CD4-positive, CD25-positive, alpha-beta regulatory T cell (primary cell): Measurements from ENCODE around the gene EPN2. TPM values are rescaled to one million over a fixed set of nuclear protein-coding genes. Genes with fewer than 3 reads are reported as not detected.

Experiments
- ATAC-seq, 2 donors: fragments of 150-1000 bp; cut with Tn5 transposase; one replicate each; pipeline ENCODE4 v1.10.0; 2021; ENCODE audit warnings: low read depth in 2 of 2, moderate number of reproducible peaks in 2 of 2, moderate library complexity in 1 of 2
- DNase-seq, 3 donors: peaks; one replicate each; pipeline versions ENCODE4 v3.0.0 to v3.0.0-alpha.2; 2012 to 2022; ENCODE audit warnings: mixed read lengths in 1 of 3
- H3K27ac ChIP-seq: one replicate; pipeline ENCODE4 v1.7.0; 2013; ENCODE audit warnings: mild to moderate bottlenecking, low read length; ENCODE audit not compliant: insufficient read depth, poor library complexity, severe bottlenecking
- H3K27me3 ChIP-seq: one replicate; pipeline ENCODE4 v1.7.0; 2013; ENCODE audit warnings: low read length; ENCODE audit not compliant: control insufficient read depth, insufficient read depth
- H3K36me3 ChIP-seq: one replicate; pipeline ENCODE4 v1.7.0; 2013; ENCODE audit warnings: mild to moderate bottlenecking, low read length, moderate library complexity; ENCODE audit not compliant: control insufficient read depth, insufficient read depth
- H3K4me1 ChIP-seq: 2 replicates; pipeline ENCODE4 v1.7.0; 2013; ENCODE audit warnings: mild to moderate bottlenecking, low read length; ENCODE audit not compliant: insufficient read depth, control insufficient read depth, poor library complexity, severe bottlenecking
- H3K4me3 ChIP-seq: one replicate; pipeline ENCODE4 v1.7.0; 2013; ENCODE audit warnings: low read depth, mild to moderate bottlenecking, low read length, moderate library complexity
- H3K9me3 ChIP-seq, 2 experiments: 1 replicate in 1 of 2; 2 replicates in 1 of 2; pipeline ENCODE4 v1.7.0; 2013; ENCODE audit warnings: low read length in 2 of 2, mild to moderate bottlenecking in 1 of 2, moderate library complexity in 1 of 2; ENCODE audit not compliant: control insufficient read depth in 2 of 2
- H3K27ac Mint-ChIP-seq, 3 donors: one replicate each; pipeline ENCODE4 v1.8.0; 2020 to 2022; ENCODE audit warnings: mild to moderate bottlenecking in 3 of 3, mixed read lengths in 3 of 3, moderate library complexity in 2 of 3
- H3K27me3 Mint-ChIP-seq: one replicate; pipeline ENCODE4 v1.8.0; 2022; ENCODE audit warnings: mild to moderate bottlenecking, mixed read lengths
- H3K36me3 Mint-ChIP-seq: one replicate; pipeline ENCODE4 v1.8.0; 2020; ENCODE audit warnings: mixed read lengths
- H3K4me1 Mint-ChIP-seq, 4 donors: one replicate each; pipeline ENCODE4 v1.8.0; 2020 to 2022; ENCODE audit warnings: mixed read lengths in 4 of 4, mild to moderate bottlenecking in 1 of 4
- H3K4me3 Mint-ChIP-seq, 4 donors: one replicate each; pipeline ENCODE4 v1.8.0; 2020 to 2022; ENCODE audit warnings: mild to moderate bottlenecking in 4 of 4, mixed read lengths in 4 of 4, moderate library complexity in 3 of 4
- H3K9me3 Mint-ChIP-seq, 7 donors: one replicate each; pipeline ENCODE4 v1.8.0; 2020 to 2022; ENCODE audit warnings: mixed read lengths in 7 of 7, mild to moderate bottlenecking in 3 of 7, moderate library complexity in 2 of 7
- polyA plus RNA-seq, 4 donors: library from polyadenylated mRNA; unstranded; fragments of 300-500 nt; fragmentation: Illumina TruSeq; gene quantifications; one replicate each; pipeline ENCODE4 v1.2.3, GENCODE V29; 2021
- total RNA-seq: library from RNA; stranded (reverse); gene quantifications from one replicate; pipeline ENCODE4 v1.2.3, GENCODE V29; 2022

Gene EPN2
- total and polyA plus RNA-seq, 5 donors from 2014 or later = 7.1 to 14.9 (median 8.1) TPM

DNA sequence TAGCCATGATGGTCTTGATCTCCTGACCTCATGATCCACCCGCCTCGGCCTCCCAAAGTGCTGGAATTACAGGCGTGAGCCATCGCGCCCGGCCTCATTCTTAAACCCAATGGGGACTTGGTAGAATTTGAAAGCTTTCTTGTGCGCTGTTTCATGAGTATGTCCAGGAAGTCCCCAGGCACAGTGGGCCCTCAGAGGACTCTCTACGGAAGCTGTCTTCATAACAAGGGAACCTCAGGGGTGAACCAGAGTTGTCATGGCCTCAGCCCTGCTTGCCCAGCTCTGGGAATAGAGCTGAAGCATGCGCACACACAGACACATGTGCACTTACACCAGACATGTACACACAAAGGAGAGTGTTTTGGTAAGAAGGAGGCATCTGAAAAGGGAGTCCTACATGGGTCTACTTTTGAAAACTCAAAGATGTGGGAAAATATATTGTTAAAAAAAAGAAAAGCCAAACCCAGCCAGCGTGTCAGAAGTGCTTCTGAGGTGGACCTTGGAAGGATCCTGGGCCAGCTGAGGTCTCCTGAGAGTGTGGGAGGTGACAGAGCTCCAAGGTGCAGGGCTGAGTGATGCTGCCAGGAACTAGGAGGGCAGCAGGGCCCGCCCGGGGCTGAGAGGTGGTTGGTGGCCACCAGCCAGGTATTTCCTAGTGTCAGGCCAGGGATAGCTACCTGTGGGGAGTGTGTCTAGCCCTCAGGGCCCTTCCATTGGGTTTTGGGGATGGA lies 54.6 kb downstream of the EPN2 start:
- no peaks in the 10 kb centered on the region for H3K9me3 ChIP-seq
- Mint-ChIP-seq H3K36me3 (peaks cover 20% of the 10 kb centered on the region), H3K9me3 (no peaks in the 10 kb centered on the region), H3K27me3 (peaks cover 4% of the 10 kb centered on the region), H3K27ac (no peak overlapping the region), H3K4me1 (peaks cover 0 to 7% (median 0%) of the 10 kb centered on the region in 4 donors), H3K4me3 (no peak overlapping the region)
- ATAC-seq (no peak), DNase-seq (no peak)
- H3K27me3 ChIP-seq = no peaks in the 10 kb centered on the region
- no peaks in the 10 kb centered on the region for H3K36me3 ChIP-seq
- no peaks in the 10 kb centered on the region for H3K4me1 ChIP-seq
- no peak overlapping the region for H3K4me3 ChIP-seq
- no peak overlapping the region for H3K27ac ChIP-seq

- H3K36me3 Mint-ChIP-seq = peaks cover 15% of the 10 kb centered on the region
- DNase-seq (no peak), ATAC-seq (no peak)
- no peak overlapping the region for H3K27ac Mint-ChIP-seq
- Histone ChIP-seq H3K4me1 (no peaks in the 10 kb centered on the region), H3K36me3 (no peaks in the 10 kb centered on the region), H3K9me3 (no peaks in the 10 kb centered on the region), H3K27ac (no peak overlapping the region), H3K27me3 (no peaks in the 10 kb centered on the region), H3K4me3 (no peak overlapping the region)
- H3K4me1 Mint-ChIP-seq = peaks cover 0 to 7% (median 0%) of the 10 kb centered on the region in 4 donors
- H3K27me3 Mint-ChIP-seq = peaks cover 4% of the 10 kb centered on the region
- H3K9me3 Mint-ChIP-seq = no peaks in the 10 kb centered on the region
- H3K4me3 Mint-ChIP-seq = no peak overlapping the region
Observed at GRCh38 chr17:19292377-19292711, 55.2 kb downstream of the EPN2 start.

DNA sequence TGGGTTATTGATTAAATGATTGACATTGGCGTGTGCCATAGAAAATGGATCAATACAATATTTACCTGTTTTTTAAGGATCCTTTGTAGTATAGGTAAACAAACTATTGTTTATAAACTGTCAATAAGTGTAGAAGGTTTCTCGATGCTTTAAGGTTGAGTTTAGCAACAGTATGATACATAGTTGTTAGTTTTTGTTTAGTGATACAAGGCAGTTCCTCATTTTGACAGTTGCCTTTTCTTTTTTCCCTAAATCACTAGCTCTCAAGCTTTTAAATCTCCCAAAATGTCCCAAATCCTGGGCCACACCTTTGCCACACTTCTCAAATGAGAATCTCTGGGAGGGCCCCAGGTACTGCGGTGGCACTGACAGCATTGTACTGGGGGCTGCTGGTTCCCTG lies 57.3 kb downstream of the EPN2 start:
- Mint-ChIP-seq H3K9me3 (no peaks in the 10 kb centered on the region), H3K27ac (no peak overlapping the region), H3K27me3 (peaks cover 4% of the 10 kb centered on the region), H3K36me3 (peaks cover 7% of the 10 kb centered on the region), H3K4me1 (peaks cover 0 to 11% (median 0%) of the 10 kb centered on the region in 4 donors), H3K4me3 (no peak overlapping the region)
- no peaks in the 10 kb centered on the region for H3K36me3 ChIP-seq
- H3K27me3 ChIP-seq = no peaks in the 10 kb centered on the region
- ATAC-seq = no peak
- H3K4me3 ChIP-seq = no peak overlapping the region
- H3K27ac ChIP-seq = no peak overlapping the region
- H3K4me1 ChIP-seq = no peaks in the 10 kb centered on the region
- no peaks in the 10 kb centered on the region for H3K9me3 ChIP-seq
- DNase-seq = no peak

DNA sequence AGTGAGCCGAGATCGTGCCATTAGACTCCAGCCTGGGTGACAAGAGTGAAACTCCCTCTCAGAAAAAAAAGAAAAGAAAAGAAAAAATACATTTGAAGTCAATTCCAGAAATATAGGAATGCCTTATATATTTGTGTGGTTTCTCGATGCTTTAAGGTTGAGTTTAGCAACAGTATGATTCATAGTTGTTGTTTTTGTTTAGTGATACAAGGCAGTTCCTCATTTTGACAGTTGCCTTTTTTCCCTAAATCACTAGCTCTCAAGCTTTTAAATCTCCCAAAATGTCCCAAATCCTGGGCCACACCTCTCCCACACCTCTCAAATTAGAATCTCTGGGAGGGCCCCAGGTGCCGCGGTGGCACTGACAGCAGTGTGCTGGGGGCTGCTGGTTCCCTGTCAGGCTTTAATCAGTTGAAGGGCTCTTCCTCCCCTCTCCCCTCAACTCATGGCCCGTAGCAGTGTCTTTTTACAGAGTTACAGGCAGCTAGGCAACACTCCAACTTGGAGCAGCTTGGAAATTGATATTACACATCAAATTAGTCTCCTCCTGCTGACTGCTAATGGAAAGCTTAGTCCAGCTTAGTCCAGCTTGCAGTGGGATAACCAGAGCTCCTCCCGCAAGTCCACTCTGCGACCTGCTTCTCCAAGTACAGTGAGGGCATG lies 58.4 kb downstream of the EPN2 start:
- Mint-ChIP-seq H3K4me1 (peaks cover 0 to 11% (median 0%) of the 10 kb centered on the region in 4 donors), H3K27ac (no peak overlapping the region), H3K36me3 (peaks cover 7% of the 10 kb centered on the region), H3K27me3 (no peaks in the 10 kb centered on the region), H3K9me3 (no peaks in the 10 kb centered on the region), H3K4me3 (no peak overlapping the region)
- H3K27ac ChIP-seq = no peak overlapping the region
- H3K4me1 ChIP-seq = no peaks in the 10 kb centered on the region
- DNase-seq (no peak), ATAC-seq (no peak)
- H3K36me3 ChIP-seq = no peaks in the 10 kb centered on the region
- no peak overlapping the region for H3K4me3 ChIP-seq
- no peaks in the 10 kb centered on the region for H3K27me3 ChIP-seq
- H3K9me3 ChIP-seq = no peaks in the 10 kb centered on the region

- peaks cover 3% of the 10 kb centered on the region for H3K36me3 Mint-ChIP-seq
Observed at GRCh38 chr17:19296786-19297778, 59.9 kb downstream of the EPN2 start.

GRCh38 chr17:19298569-19299213 lies 61.5 kb downstream of the EPN2 start:
- H3K36me3 Mint-ChIP-seq = peaks cover 3% of the 10 kb centered on the region
- DNase-seq (no peak), ATAC-seq (no peak)
- Histone ChIP-seq H3K27ac (no peak overlapping the region), H3K9me3 (no peaks in the 10 kb centered on the region), H3K4me1 (no peaks in the 10 kb centered on the region), H3K27me3 (no peaks in the 10 kb centered on the region), H3K36me3 (no peaks in the 10 kb centered on the region), H3K4me3 (no peak overlapping the region)
- no peaks in the 10 kb centered on the region for H3K27me3 Mint-ChIP-seq
- no peak overlapping the region for H3K27ac Mint-ChIP-seq
- H3K4me3 Mint-ChIP-seq = no peak overlapping the region
- no peaks in the 10 kb centered on the region for H3K9me3 Mint-ChIP-seq
- H3K4me1 Mint-ChIP-seq = peaks cover 0 to 4% (median 2%) of the 10 kb centered on the region in 4 donors

More at GRCh38 chr17:19296786-19297778, 59.9 kb downstream of the EPN2 start:
- H3K9me3 ChIP-seq = no peaks in the 10 kb centered on the region
- H3K27me3 ChIP-seq = no peaks in the 10 kb centered on the region
- no peak for ATAC-seq
- no peaks in the 10 kb centered on the region for H3K36me3 ChIP-seq
- H3K27ac ChIP-seq = no peak overlapping the region
- no peaks in the 10 kb centered on the region for H3K27me3 Mint-ChIP-seq
- H3K4me3 ChIP-seq = no peak overlapping the region
- no peaks in the 10 kb centered on the region for H3K9me3 Mint-ChIP-seq
- DNase-seq = no peak
- H3K27ac Mint-ChIP-seq = no peak overlapping the region
- H3K4me1 Mint-ChIP-seq = peaks cover 0 to 7% (median 0%) of the 10 kb centered on the region in 4 donors
- H3K4me1 ChIP-seq = no peaks in the 10 kb centered on the region
- no peak overlapping the region for H3K4me3 Mint-ChIP-seq

GRCh38 chr17:19299214-19299747 lies 62.1 kb downstream of the EPN2 start:
- H3K4me1 Mint-ChIP-seq = peaks cover 0 to 7% (median 2%) of the 10 kb centered on the region in 4 donors

More at GRCh38 chr17:19299214-19299747, 62.1 kb downstream of the EPN2 start:
- H3K27ac Mint-ChIP-seq = no peak overlapping the region
- H3K27ac ChIP-seq = no peak overlapping the region
- DNase-seq (no peak), ATAC-seq (no peak)
- no peaks in the 10 kb centered on the region for H3K36me3 ChIP-seq
- no peaks in the 10 kb centered on the region for H3K27me3 ChIP-seq
- H3K27me3 Mint-ChIP-seq = no peaks in the 10 kb centered on the region
- H3K4me3 Mint-ChIP-seq = no peak overlapping the region
- no peaks in the 10 kb centered on the region for H3K9me3 ChIP-seq
- no peaks in the 10 kb centered on the region for H3K9me3 Mint-ChIP-seq
- H3K4me3 ChIP-seq = no peak overlapping the region
- H3K36me3 Mint-ChIP-seq = peaks cover 3% of the 10 kb centered on the region
- H3K4me1 ChIP-seq = peaks cover 3% of the 10 kb centered on the region
